GM10266 (cell line): ENCODE measurements around the gene SRSF6.
A peak's percentile ranks its signal among the peaks of the same experiment; 100 is the strongest.
"Not testable (repeated sequence)": the region's sequence is repeated elsewhere in the genome, so short reads cannot be mapped to it uniquely, and the experiment has no call there.

Experiments used
- DNase-seq: peaks from one replicate; pipeline ENCODE4 v3.0.0; 2012; ENCODE audit errors: extremely low spot score
- CTCF ChIP-seq: IDR thresholded peaks from 2 replicates; pipeline ENCODE4 v1.5.1; 2012; ENCODE audit warnings: mild to moderate bottlenecking, low read depth; ENCODE audit not compliant: control insufficient read depth, insufficient read depth; ENCODE audit errors: missing control alignments

SRSF6 gene

DNA sequence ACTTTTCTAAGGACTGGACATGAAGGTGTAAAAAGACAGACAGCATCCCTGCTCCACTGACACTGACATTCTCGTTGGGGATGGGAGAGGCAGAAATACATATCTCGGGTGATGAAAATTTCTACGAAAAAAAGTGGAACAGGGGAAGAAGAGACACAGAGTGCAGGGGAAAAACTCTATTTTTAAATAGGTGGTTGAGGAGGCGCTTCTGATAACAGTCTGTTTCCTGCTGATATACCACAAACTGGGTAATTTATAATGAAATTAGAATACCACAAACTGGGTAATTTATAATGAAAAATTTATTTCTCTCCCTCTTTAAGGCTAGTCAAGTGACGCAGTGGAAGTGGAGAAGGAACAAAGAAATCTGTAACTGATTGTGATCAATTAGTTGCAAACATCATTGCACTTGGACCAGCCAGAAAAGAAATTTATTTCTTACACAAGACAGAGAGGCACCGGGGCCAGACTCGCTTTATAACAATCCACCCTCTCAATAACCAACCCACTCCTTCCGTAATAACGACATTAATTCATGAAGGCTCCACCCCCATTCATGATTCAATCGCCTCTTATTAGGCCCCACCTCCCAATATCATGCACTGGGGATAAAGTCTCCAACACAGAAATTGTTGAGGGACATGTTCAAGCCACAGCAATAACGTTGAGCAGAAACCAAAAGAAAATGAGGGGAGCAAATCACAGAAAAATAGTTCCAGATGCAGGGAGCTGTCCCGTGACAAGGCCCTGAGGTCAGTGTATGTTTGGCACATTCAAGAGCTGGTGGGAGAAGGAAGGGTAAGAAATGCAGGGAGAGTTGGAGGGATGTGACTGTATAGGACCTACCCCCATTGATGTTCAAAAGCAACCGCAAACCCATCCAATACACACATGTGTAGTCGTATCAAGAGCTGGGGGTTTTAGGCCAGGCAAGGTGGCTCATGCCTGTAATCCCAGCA is 6.6 kb upstream of the SRSF6 start:
- DNase-seq = no peak

GRCh38 chr20:43452404-43453126 is 5.1 kb upstream of the SRSF6 start:
- DNase-seq = no peak
- TF ChIP-seq CTCF = no peak

More for the DNA sequence above, 6.6 kb upstream of the SRSF6 start:
- no peak for TF ChIP-seq CTCF

- DNase-seq = not testable (repeated sequence)
Measured at GRCh38 chr20:43456252-43456651, 1.4 kb upstream of the SRSF6 start.

GRCh38 chr20:43456809-43457639 is 672 bp upstream of the SRSF6 start:
- no peak for TF ChIP-seq CTCF
- DNase-seq = peak; percentile 88

DNA sequence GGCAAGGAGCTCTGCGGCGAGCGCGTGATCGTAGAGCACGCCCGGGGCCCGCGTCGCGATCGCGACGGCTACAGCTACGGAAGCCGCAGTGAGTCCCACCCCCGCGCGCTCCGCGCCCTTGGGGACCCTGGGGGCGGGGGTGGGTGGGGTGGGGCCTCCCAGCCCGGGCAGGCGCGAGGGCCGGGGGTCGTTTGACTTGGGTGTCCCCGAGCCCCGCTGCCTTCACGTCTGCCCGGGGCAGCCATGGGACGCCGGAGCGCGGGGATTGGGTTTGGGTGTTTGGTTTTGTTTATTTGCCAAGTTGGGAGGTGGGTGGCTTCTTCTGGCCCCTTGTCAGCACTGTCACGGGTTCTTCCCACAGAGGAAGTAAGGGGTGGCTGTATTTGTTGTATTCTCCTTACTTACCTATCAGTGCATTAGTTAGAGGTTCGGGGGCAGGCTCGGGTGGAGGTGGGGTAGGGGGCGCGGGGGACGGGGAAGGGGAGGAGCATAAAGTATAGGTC is 777 bp downstream of the SRSF6 start:
- TF ChIP-seq CTCF = no peak
- peak; percentile 54 for DNase-seq

DNA sequence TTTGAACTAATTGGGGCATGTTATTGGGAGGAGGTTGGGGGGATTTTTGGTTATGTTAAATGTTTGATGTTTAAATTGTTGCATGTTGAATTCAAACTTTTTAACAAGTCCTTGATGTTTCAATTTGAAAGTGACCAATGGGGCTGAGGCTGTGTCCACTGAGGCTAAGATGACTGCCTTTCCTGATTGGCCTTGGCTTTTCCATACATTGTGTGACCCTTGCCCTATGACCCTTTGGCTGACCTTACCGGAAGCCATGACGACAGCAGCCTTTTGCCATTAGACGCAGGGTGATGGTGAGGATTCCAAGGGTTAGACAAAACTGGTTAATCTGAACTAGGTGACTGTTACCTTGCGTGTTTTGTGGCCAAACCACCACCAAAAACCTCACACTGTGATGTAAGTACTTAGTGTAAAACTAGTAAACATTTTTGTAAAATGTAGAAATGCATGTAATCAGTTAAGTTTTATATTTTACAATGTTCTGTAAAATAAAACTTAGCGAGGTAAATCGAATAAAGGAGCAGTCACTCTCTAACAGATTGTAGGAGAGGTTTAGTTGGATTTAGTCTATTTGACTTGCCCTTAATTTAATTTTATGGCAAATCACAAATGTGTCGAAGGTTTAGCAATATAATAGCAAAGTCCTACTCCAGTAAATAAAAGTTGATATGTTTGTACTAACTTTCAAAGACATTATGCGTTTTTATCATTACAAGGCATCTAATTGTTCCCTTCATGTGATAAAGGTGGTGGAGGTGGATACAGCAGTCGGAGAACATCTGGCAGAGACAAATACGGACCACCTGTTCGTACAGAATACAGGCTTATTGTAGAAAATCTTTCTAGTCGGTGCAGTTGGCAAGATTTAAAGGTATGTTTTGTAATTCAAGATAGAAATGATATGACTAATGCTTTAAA is 1.6 kb downstream of the SRSF6 start:
- no peak for TF ChIP-seq CTCF

More for the DNA sequence above, 1.6 kb downstream of the SRSF6 start:
- DNase-seq = no peak
